Globus pallidus (tissue), 1 donor: ENCODE results near the gene CACNA1H.
"Not testable (repeated sequence)": the region's sequence is repeated elsewhere in the genome, so short reads cannot be mapped to it uniquely, and the experiment has no call there.

Experiments used
- DNase-seq: peaks from one replicate; pipeline ENCODE4 v3.0.0-alpha.2; 2015; ENCODE audit warnings: low spot score

Gene CACNA1H

GRCh38 chr16:1225728-1226311, 72.9 kb downstream of the CACNA1H start:
- DNase-seq: not testable (repeated sequence)

DNA sequence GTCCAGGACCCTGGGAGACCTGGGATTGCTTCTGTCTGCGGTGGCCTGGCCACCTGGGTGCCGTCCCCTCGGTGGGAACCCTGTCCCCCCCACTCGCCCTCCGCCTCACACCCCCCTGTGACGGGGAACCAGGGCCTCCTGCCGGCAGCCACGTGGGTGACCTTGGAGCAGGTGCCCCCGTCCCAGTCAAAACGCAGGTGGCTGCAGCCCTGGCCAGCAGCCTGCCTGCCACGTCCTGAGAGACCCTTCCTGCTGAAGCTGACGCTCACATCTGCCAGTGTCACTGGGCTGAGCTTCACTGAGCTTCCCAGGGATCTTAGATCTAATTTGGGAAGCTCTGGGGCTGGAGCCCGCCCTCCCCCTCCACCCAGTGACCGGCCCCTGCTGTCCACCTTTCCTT, 73.8 kb downstream of the CACNA1H start:
- not testable (repeated sequence) for DNase-seq

DNA sequence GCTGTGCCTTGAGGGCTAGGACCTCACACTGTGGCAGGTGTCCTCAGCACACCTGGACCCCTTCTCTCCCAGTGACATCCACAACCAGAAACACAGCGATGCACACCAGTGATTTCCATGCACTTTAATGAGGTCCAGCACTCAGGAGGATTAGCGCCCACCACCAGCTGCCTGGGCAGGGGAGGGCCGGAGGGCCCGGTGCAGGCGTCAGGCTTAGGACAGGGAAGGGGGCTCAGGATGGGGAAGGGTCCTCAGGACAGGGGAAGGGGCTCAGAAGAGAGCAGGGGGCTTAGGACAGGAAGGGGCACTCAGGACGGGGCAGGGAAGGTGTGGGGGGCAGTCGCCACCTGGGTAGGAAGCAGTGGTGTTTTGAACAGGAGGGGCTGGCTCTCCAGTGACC, 75.3 kb downstream of the CACNA1H start:
- DNase-seq: not testable (repeated sequence)

DNA sequence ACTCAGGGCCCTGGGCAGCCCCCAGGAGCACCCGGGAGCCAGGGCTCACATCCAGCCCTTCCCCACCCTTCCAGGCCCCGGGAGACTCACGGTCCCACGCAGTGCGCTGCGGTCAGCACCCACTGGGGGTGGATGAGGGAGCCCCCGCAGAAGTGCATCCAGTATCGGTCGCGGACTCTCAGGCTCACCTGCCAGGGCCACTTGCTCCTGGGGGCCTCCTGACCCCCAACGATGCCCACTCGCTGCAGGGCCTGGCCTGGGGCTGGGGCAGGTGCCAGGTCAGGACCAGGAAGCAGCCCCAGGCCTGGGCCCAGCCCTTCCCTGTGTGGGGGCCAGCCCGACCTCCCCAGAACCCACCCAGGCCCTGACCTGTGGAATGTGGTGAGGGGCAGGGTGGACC, 76.6 kb downstream of the CACNA1H start:
- not testable (repeated sequence) for DNase-seq

DNA sequence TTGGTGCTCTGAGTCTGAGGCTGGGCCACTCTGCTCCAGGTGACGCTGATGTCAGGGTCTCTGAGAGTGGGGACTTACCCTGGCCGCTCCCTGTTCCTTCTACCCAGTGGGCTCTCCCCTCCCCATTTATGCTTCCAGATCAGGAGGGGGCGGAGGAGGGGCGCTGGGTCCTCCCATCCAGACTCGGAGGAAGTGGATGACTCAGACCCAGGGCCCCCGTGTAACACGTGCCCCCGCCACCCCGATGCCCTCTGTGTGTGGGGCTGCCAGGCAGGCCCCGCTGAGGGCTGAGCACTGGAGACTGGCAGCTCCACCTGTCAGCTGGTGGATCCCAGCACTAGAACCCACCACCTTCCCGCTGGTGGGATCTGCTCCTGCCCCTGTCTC, 77.2 kb downstream of the CACNA1H start, which contains the start of gene TPSB2:
Gene TPSB2, minus strand, starts transcription at position 101 of the 387 bp plus-strand sequence. CDS start 233 bp downstream, outside the sequence.
- not testable (repeated sequence) for DNase-seq

DNA sequence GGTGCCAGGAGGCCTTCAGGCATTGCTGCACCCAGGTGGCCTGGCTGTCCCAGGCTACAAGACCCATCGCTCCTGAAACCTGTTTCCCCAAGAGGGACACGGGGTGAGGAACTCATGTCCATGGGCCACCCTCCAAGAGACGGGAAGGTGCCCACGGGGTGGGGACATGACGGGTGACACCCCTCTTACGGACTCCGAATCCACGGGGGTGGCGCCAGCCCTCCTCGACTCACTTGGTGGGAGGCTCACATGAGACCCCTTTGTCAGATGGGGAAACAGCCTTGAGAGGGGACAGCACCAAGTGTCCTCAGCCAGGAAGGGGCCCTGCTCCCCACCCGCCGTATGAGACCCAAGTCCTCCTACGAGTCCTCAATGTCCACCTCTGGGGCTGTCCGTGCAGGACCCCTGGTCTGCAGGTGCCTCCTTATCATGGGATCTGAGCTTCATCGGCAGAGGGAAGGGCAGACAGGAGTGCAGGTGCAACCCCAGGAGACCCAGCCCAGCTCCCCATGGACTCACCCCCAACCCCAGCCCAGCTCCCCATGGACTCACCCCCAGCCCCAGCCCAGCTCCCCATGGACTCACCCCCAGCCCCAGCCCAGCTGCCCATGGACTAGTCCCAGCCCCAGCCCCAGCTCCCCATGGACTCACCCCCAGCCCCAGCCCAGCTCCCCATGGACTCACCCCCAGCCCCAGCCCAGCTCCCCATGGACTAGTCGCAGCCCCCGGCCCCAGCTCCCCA, 77.7 kb downstream of the CACNA1H start:
- not testable (repeated sequence) for DNase-seq

DNA sequence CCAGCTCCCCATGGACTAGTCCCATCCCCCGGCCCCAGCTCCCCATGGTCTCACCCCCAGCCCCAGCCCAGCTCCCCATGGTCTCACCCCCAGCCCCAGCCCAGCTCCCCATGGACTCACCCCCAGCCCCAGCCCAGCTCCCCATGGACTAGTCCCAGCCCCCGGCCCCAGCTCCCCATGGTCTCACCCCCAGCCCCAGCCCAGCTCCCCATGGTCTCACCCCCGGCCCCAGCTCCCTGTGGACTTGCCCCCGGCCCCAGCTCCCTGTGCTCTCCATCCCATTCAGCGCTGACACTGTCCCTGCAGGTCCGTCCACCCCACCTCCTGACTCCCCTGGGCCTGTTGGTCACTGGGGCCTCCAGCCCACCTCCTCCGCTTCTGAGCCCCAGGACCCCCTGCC, 78.4 kb downstream of the CACNA1H start:
- DNase-seq: not testable (repeated sequence)

- DNase-seq: not testable (repeated sequence)
These were observed 79.3 kb downstream of the CACNA1H start for GRCh38 chr16:1232049-1232748.

DNA sequence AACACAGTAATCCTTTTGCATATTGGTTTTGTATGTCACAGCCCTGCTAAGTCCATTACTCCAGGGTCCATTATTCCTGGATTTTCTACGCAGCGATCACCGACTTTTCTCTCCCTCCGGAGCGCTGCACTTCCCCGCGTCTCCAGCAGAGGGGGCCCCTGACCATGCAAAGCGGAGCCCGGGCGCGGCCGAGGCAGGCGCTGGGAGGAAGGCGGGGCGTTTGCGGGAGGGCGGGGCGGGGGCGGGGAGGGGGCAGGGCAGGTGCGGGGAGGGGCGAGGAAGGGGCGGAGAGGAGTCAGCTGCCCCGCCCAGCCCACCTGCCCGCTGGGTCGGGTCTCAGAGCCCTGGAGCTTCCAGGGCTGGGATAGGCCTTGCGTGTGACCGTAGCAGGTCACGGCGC, 83.8 kb downstream of the CACNA1H start:
- not testable (repeated sequence) for DNase-seq

DNA sequence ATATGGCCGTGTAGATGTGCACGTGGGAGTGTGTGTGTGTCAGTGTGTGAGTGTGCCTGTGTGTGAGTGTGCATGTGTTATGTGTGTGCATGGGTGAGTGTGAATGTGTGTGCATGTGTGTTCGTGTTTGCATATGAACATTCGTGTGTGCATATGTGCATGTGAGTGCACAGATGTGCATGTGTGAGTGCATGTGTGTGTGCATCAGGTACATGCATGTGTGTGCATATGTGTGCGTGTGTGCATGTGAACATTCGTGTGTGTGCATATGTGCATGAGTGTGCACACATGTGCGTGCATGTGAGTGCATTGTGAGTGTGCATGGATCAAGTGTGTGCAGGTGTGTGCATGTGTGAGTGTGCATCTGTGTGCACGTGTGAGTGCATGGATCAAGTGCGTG, 85.1 kb downstream of the CACNA1H start:
- DNase-seq: no peak

DNA sequence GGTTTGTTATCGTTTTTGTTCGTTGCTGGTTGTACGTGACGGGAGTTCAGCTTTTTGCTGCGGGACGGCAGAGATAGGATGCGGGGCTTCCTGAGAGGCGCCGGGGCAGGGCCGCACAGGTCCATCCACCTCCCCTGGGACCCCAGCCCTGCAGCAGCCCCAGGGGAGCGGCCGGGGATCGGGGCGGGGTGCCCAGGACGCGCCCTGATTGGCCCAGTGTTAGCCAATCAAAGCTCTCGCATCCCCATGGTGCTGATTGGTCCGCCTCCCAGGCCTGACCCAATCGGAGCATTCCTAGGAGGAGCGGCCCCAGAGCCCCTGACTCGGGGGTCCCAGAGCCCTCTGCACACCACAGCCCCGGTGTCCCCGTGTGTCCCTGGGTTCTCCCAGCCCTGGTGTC, 86.0 kb downstream of the CACNA1H start:
- DNase-seq: not testable (repeated sequence)

- not testable (repeated sequence) for DNase-seq
These were observed 86.7 kb downstream of the CACNA1H start for GRCh38 chr16:1239575-1239974.

GRCh38 chr16:1240436-1240835, 87.5 kb downstream of the CACNA1H start, which contains the start of gene TPSAB1:
TSS of gene TPSAB1 (plus strand) at chr16:1240705. CDS start at chr16:1240939, 234 bp downstream.
- DNase-seq: not testable (repeated sequence)

DNA sequence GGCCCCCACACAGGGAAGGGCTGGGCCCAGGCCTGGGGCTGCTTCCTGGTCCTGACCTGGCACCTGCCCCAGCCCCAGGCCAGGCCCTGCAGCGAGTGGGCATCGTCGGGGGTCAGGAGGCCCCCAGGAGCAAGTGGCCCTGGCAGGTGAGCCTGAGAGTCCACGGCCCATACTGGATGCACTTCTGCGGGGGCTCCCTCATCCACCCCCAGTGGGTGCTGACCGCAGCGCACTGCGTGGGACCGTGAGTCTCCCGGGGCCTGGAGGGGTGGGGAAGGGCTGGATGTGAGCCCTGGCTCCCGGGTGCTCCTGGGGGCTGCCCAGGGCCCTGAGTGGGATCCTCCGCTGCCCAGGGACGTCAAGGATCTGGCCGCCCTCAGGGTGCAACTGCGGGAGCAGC, 88.2 kb downstream of the CACNA1H start:
- DNase-seq: not testable (repeated sequence)

- not testable (repeated sequence) for DNase-seq
These were observed 90.5 kb downstream of the CACNA1H start for GRCh38 chr16:1243363-1243762.

DNA sequence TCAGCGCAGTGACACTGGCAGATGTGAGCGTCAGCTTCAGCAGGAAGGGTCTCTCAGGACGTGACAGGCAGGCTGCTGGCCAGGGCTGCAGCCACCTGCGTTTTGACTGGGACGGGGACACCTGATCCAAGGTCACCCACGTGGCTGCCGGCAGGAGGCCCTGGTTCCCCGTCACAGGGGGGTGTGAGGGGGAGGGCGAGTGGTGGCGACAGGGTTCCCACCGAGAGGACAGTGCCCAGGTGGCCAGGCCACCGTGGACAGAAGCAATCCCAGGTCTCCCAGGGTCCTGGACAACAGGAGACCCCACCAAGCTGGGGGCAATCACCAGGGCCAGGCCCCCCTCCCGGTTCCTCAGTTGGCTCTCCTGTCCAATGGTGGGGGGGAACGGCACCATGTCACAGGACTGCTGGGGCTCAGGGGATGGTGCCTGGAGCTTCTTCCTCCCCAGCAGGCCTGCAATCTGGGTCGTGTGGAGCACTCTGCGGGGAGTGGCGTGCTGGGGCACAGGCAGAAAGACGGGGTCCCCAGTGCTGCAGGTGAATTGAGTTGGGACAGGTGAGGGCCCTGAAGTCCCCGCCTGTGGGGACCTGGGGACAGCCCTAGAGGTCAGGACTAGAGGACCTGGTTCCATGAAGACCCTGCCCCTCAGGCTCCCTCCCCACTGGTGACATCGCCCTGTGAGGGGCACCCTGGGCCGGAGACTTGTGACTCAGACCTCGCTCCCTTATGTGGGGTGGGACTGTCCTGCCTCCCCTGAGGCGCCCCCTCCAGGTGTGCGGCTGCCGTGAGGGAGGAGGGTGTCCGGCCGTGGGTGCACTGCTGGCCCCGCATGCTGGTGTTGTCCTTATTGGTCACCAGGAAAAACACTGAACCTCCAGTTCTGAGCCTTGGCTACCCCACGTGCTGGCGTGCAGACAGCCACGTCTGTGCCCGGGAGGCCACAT, 91.3 kb downstream of the CACNA1H start:
- not testable (repeated sequence) for DNase-seq

- DNase-seq: no peak
These were observed 92.0 kb downstream of the CACNA1H start for GRCh38 chr16:1244881-1245280.

- DNase-seq: no peak
These were observed 92.6 kb downstream of the CACNA1H start for GRCh38 chr16:1245452-1246020.

DNA sequence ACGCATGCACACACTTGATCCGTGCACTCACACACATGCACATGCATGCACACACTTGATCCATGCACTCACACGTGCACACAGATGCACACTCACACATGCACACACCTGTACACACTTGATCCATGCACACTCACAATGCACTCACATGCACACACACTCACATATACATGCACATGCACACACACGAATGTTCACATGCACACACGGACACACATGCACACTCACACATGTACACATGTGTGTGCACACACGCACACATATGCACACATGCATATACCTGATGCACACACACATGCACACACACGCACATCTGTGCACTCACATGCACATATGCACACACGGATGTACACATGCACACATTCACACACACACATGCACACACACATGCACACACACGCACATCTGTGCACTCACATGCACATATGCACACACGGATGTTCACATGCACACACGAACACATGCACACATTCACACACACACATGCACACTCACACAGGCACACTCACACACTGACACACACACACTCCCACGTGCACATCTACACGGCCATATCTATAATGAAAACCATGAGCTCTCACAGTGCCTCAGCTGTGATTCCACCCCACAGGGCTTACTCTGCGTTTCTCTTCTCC, 95.1 kb downstream of the CACNA1H start:
- DNase-seq: not testable (repeated sequence)

DNA sequence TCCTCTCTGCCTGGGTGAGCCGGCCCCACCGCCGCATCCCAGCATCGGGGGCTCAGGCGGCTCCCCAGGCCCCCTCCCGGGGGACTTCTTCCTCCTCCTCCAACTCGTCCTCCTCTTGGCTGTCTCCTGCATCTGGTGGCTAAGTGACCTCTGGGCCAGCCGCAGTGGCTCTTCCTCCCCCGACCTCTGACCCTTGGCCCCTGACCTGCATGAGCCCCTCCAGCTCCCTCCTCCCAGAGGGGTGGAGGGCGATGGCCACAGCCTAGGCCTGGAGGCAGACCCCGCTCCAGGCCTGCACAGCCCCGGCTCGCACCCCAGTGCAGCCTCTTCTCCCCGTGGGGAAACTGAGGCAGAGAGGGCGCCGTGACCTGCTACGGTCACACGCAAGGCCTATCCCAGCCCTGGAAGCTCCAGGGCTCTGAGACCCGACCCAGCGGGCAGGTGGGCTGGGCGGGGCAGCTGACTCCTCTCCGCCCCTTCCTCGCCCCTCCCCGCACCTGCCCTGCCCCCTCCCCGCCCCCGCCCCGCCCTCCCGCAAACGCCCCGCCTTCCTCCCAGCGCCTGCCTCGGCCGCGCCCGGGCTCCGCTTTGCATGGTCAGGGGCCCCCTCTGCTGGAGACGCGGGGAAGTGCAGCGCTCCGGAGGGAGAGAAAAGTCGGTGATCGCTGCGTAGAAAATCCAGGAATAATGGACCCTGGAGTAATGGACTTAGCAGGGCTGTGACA, 96.3 kb downstream of the CACNA1H start:
- DNase-seq: not testable (repeated sequence)
